ENCODE results near the gene COPS8. TPM values are rescaled to one million over a fixed set of nuclear protein-coding genes. Genes with fewer than 3 reads are reported as not detected.

COPS8 gene
- total and polyA plus RNA-seq, 2 experiments from 2014 or later: 99.7 to 139 TPM

GRCh38 chr2:237074211-237074993 lies 11.3 kb upstream of the COPS8 start:
- H3K27ac ChIP-seq: no peak overlapping the region

DNA sequence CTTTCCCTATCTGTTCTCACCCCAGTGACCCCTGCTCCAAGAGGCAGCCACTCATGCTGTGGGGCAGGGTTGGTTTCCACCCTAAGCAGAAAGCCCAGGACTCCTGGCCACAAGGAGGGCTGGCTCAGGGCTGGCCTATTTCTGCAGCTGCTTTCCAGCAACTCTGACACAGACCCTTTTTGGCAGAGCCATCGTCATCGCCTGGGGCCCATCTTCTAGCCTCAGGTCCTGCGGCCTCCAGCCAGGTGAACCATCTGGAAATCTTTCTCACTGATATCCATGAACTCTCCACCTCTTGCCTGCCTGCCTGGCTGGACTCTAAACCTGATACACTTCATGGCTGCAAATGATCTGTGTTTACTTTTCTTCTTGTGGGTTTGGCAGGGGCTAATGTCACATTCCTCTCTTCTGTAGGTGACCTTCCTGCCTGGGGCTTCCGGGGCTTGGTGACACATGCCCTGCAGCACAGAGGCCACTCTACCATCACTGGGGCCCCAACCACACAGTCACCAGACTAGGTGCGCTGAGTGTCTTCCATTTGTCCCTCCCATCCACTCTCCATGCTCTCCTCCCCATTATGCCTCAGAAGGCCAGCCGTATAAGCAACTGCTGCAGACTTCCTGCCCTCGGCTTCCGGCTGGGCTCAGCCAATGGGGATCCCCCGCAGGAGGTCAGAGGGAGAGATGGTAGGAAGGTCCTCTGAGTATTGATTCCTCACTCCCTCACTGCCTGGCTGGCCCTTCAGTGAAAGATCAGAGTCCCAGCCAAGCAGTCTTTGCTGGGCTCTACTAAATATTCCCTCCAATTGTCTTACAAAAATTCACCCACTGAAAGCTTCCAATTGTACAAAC lies 9.7 kb upstream of the COPS8 start:
- TF ChIP-seq, protein P1, sequence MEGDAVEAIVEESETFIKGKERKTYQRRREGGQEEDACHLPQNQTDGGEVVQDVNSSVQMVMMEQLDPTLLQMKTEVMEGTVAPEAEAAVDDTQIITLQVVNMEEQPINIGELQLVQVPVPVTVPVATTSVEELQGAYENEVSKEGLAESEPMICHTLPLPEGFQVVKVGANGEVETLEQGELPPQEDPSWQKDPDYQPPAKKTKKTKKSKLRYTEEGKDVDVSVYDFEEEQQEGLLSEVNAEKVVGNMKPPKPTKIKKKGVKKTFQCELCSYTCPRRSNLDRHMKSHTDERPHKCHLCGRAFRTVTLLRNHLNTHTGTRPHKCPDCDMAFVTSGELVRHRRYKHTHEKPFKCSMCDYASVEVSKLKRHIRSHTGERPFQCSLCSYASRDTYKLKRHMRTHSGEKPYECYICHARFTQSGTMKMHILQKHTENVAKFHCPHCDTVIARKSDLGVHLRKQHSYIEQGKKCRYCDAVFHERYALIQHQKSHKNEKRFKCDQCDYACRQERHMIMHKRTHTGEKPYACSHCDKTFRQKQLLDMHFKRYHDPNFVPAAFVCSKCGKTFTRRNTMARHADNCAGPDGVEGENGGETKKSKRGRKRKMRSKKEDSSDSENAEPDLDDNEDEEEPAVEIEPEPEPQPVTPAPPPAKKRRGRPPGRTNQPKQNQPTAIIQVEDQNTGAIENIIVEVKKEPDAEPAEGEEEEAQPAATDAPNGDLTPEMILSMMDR (IDR thresholded peaks at IDR 0.05; ENCODE audit: low read depth, low read length): no peak
- Histone ChIP-seq H3K4me3 (no peak overlapping the region), H3K27me3 (no peaks in the 10 kb centered on the region), H3K27ac (no peak overlapping the region), H3K36me3 (no peaks in the 10 kb centered on the region), H3K9me3 (ENCODE audit: low read depth) (no peaks in the 10 kb centered on the region), H3K4me1 (ENCODE audit: low read depth) (no peaks in the 10 kb centered on the region)
- no peak for DNase-seq (ENCODE audit: low read depth in 1 of 2, low spot score in 1 of 2)

More at GRCh38 chr2:237074211-237074993, 11.3 kb upstream of the COPS8 start:
- Histone ChIP-seq H3K27me3 (no peaks in the 10 kb centered on the region), H3K4me1 (ENCODE audit: low read depth) (no peaks in the 10 kb centered on the region), H3K9me3 (ENCODE audit: low read depth) (no peaks in the 10 kb centered on the region), H3K4me3 (no peak overlapping the region), H3K36me3 (no peaks in the 10 kb centered on the region)
- TF ChIP-seq, protein P1 (IDR thresholded peaks at IDR 0.05; ENCODE audit: low read depth, low read length): no peak
- peak in 1 of 2 donors; percentile 24 for DNase-seq (ENCODE audit: low read depth in 1 of 2, low spot score in 1 of 2)

GRCh38 chr2:237081596-237081995 lies 4.1 kb upstream of the COPS8 start:
- no peak overlapping the region for H3K4me3 ChIP-seq
- H3K4me1 ChIP-seq (ENCODE audit: low read depth): peaks cover 9% of the 10 kb centered on the region
- DNase-seq (ENCODE audit: low read depth in 1 of 2, low spot score in 1 of 2): no peak
- H3K36me3 ChIP-seq: no peaks in the 10 kb centered on the region
- H3K9me3 ChIP-seq (ENCODE audit: low read depth): no peaks in the 10 kb centered on the region
- TF ChIP-seq, protein P1 (IDR thresholded peaks at IDR 0.05; ENCODE audit: low read depth, low read length): no peak
- H3K27me3 ChIP-seq: no peaks in the 10 kb centered on the region
- H3K27ac ChIP-seq: no peak overlapping the region

DNA sequence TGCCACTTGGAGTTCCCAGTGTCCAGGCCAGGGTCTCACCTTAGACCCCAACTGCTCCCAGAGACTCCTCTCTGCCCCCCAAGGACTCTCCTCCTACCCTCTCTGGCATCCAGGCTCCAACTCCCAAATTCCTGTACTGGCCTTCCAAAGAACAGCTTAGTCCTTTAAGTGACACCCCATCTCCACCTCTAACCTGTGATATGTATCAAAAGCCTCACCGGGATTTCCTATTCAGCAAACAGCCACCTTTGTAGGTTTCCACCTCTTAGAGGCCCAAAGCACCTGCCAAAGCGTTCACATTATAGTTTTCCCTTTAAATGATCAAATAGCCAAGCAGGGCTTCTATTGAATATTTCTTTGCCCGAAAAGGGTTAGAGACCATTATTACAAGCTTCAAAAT lies 2.7 kb upstream of the COPS8 start:
- DNase-seq (ENCODE audit: low read depth in 1 of 2, low spot score in 1 of 2): no peak
- no peaks in the 10 kb centered on the region for H3K9me3 ChIP-seq (ENCODE audit: low read depth)
- peaks cover 14% of the 10 kb centered on the region for H3K4me1 ChIP-seq (ENCODE audit: low read depth)
- H3K27me3 ChIP-seq: no peaks in the 10 kb centered on the region
- no peak overlapping the region for H3K4me3 ChIP-seq
- no peaks in the 10 kb centered on the region for H3K36me3 ChIP-seq
- TF ChIP-seq, protein P1 (IDR thresholded peaks at IDR 0.05; ENCODE audit: low read depth, low read length): no peak
- no peak overlapping the region for H3K27ac ChIP-seq

DNA sequence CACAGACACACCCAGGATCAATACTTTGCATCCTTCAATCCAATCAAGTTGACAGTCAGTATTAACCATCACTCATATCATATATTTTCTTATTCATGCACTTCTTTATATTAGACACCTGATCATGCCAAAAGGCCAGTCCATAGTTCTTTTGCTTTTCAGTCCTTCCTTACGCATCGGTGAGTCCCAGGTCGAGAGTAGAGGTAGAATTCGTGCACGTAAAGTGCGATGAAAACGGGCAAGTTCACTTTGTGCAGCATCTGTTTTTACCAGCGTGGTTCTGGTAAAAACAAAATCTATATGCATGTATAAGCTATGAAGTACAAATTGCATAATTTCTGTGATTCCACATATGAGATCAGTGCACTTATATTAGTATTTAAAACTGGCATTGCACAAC lies 1.2 kb upstream of the COPS8 start:
- no peaks in the 10 kb centered on the region for H3K9me3 ChIP-seq (ENCODE audit: low read depth)
- no peak for DNase-seq (ENCODE audit: low read depth in 1 of 2, low spot score in 1 of 2)
- peak overlapping the region; percentile 89 for H3K27ac ChIP-seq
- TF ChIP-seq, protein P1 (IDR thresholded peaks at IDR 0.05; ENCODE audit: low read depth, low read length): no peak
- no peaks in the 10 kb centered on the region for H3K27me3 ChIP-seq
- H3K36me3 ChIP-seq: peaks cover 9% of the 10 kb centered on the region
- peak overlapping the region; percentile 72 for H3K4me3 ChIP-seq
- peaks cover 14% of the 10 kb centered on the region for H3K4me1 ChIP-seq (ENCODE audit: low read depth)
